Neuronal stem cell (in vitro differentiated cells): ENCODE measurements around the gene POMGNT1. TPM values are rescaled to one million over a fixed set of nuclear protein-coding genes. Genes with fewer than 3 reads are reported as not detected.

ENCODE experiments used
- DNase-seq: peaks from one replicate; pipeline ENCODE4 v3.0.0-alpha.2; 2013; ENCODE audit warnings: low spot score
- H2AFZ ChIP-seq: one replicate; pipeline ENCODE4 v1.6.1; 2013; ENCODE audit warnings: mild to moderate bottlenecking, low read length, inconsistent platforms
- H2AK5ac ChIP-seq: 2 replicates; pipeline ENCODE4 v1.6.1; 2013; ENCODE audit warnings: low read depth, mild to moderate bottlenecking, inconsistent platforms, low read length, moderate library complexity, mixed read lengths
- H2BK120ac ChIP-seq: 2 replicates; pipeline ENCODE4 v1.6.1; 2013; ENCODE audit warnings: low read depth, mild to moderate bottlenecking, inconsistent platforms, low read length, moderate library complexity, mixed read lengths
- H2BK12ac ChIP-seq: one replicate; pipeline ENCODE4 v1.6.1; 2013; ENCODE audit warnings: low read length, inconsistent platforms
- H2BK15ac ChIP-seq: 2 replicates; pipeline ENCODE4 v1.6.1; 2013; ENCODE audit warnings: mild to moderate bottlenecking, low read length, inconsistent platforms, mixed read lengths
- H2BK5ac ChIP-seq: one replicate; pipeline ENCODE4 v1.6.1; 2013; ENCODE audit warnings: inconsistent platforms, mild to moderate bottlenecking, low read length, moderate library complexity
- H3K14ac ChIP-seq: one replicate; pipeline ENCODE4 v1.6.1; 2013; ENCODE audit warnings: low read length, inconsistent platforms
- H3K18ac ChIP-seq: 2 replicates; pipeline ENCODE4 v1.6.1; 2013; ENCODE audit warnings: low read length, inconsistent platforms
- H3K23ac ChIP-seq: 2 replicates; pipeline ENCODE4 v1.6.1; 2013; ENCODE audit warnings: low read depth, mild to moderate bottlenecking, mixed read lengths, low read length, inconsistent platforms; ENCODE audit not compliant: poor library complexity
- H3K27ac ChIP-seq: replicated peaks from 3 replicates; pipeline ENCODE4 v1.5.1; 2013; ENCODE audit warnings: low read length, inconsistent platforms
- H3K27me3 ChIP-seq, 3 experiments: 2 replicates each; pipeline ENCODE4 v1.6.1; 2013; ENCODE audit warnings: low read length in 3 of 3, mild to moderate bottlenecking in 2 of 3, inconsistent platforms in 1 of 3, low read depth in 1 of 3, mixed read lengths in 1 of 3, moderate library complexity in 1 of 3; ENCODE audit not compliant: control insufficient read depth in 3 of 3, insufficient read depth in 3 of 3
- H3K36me3 ChIP-seq, 2 donors: replicated peaks in 1 of 2; 2 replicates each; pipeline ENCODE4 v1.6.1; 2013; ENCODE audit warnings: low read length in 2 of 2; ENCODE audit not compliant: control insufficient read depth in 2 of 2, insufficient read depth in 2 of 2
- H3K4ac ChIP-seq: 2 replicates; pipeline ENCODE4 v1.6.1; 2013; ENCODE audit warnings: inconsistent platforms, mild to moderate bottlenecking, low read length, moderate library complexity
- H3K4me1 ChIP-seq, 2 donors: 1 replicate in 1 of 2; 2 replicates in 1 of 2; pipeline ENCODE4 v1.6.1; 2013; ENCODE audit warnings: low read length in 2 of 2, low read depth in 1 of 2; ENCODE audit not compliant: control insufficient read depth in 2 of 2, insufficient read depth in 1 of 2
- H3K4me2 ChIP-seq: one replicate; pipeline ENCODE4 v1.6.1; 2013; ENCODE audit warnings: mild to moderate bottlenecking, low read length, inconsistent platforms; ENCODE audit not compliant: insufficient read depth, poor library complexity, severe bottlenecking
- H3K4me3 ChIP-seq, 2 donors: 2 replicates each; pipeline ENCODE4 v1.5.1; 2013; ENCODE audit warnings: low read length in 2 of 2, mild to moderate bottlenecking in 2 of 2, inconsistent platforms in 1 of 2, moderate library complexity in 1 of 2
- H3K79me1 ChIP-seq: one replicate; pipeline ENCODE4 v1.6.1; 2013; ENCODE audit warnings: low read depth, mild to moderate bottlenecking, inconsistent platforms, low read length, moderate library complexity
- H3K9ac ChIP-seq: one replicate; pipeline ENCODE4 v1.6.1; 2013; ENCODE audit warnings: mild to moderate bottlenecking, low read depth, low read length, inconsistent platforms; ENCODE audit not compliant: poor library complexity
- H3K9me3 ChIP-seq, 2 donors: replicated peaks in 1 of 2; 2 replicates each; pipeline versions ENCODE3 to v1.6.1; 2013; ENCODE audit warnings: low read length in 2 of 2, mild to moderate bottlenecking in 2 of 2, inconsistent platforms in 1 of 2, low read depth in 1 of 2, mixed read lengths in 1 of 2, moderate library complexity in 1 of 2; ENCODE audit not compliant: control insufficient read depth in 2 of 2, insufficient read depth in 1 of 2
- H4K8ac ChIP-seq: one replicate; pipeline ENCODE4 v1.6.1; 2013; ENCODE audit warnings: low read depth, mild to moderate bottlenecking, inconsistent platforms, low read length, moderate library complexity
- H4K91ac ChIP-seq: one replicate; pipeline ENCODE4 v1.6.1; 2013; ENCODE audit warnings: low read length, low read depth, mild to moderate bottlenecking, inconsistent platforms; ENCODE audit not compliant: poor library complexity
- WGBS, 2 donors: extraction: QIAGEN DNeasy Blood & Tissue Kit; methylation state at CpG; one replicate each; pipeline ENCODE4 v1.1.7; 2013; ENCODE audit warnings: missing lambda C conversion rate in 2 of 2, mixed read lengths in 1 of 2; ENCODE audit not compliant: insufficient read length in 2 of 2, insufficient replicate concordance in 1 of 2; ENCODE audit errors: extremely low coverage in 2 of 2; 5-methylcytosine and 5-hydroxymethylcytosine counted together
- polyA plus RNA-seq, 2 experiments: library from polyadenylated mRNA; stranded (reverse); fragments of 200-250 nt; gene quantifications; one replicate each; pipeline ENCODE4 v1.2.3, GENCODE V29; 2013

Gene POMGNT1
- polyA plus RNA-seq (2013, experiment 1 of 2): 61.7 TPM
- polyA plus RNA-seq (2013, experiment 2 of 2): 64.1 TPM

GRCh38 chr1:46197964-46198811 is at the start of gene POMGNT1:
Gene POMGNT1, minus strand, starts transcription at chr1:46198434. Its CDS starts 613 bp downstream, at chr1:46197821.
- H3K4me2 ChIP-seq: peak within 1 kb of the TSS; percentile 71
- H2BK5ac ChIP-seq: peak within 1 kb of the TSS; percentile 6
- H4K8ac ChIP-seq: peak within 1 kb of the TSS; percentile 94
- H3K79me1 ChIP-seq: peaks cover 7% of the 10 kb centered on the region
- H2AFZ ChIP-seq: peak within 1 kb of the TSS; percentile 100
- H2BK120ac ChIP-seq: no peak within 1 kb of the TSS
- peaks cover 8 to 12% of the 10 kb centered on the region in 2 donors for H3K4me1 ChIP-seq
- H3K27me3 ChIP-seq: no peaks in the 10 kb centered on the region
- no peak within 1 kb of the TSS for H4K91ac ChIP-seq
- peak within 1 kb of the TSS; percentile 57 for H3K4ac ChIP-seq
- H3K9ac ChIP-seq: peak within 1 kb of the TSS; percentile 96
- no CpG with 5 or more reads among the region's 67 CpGs for WGBS, 2 donors
- H3K18ac ChIP-seq: peak within 1 kb of the TSS; percentile 98
- peak within 1 kb of the TSS; percentile 95 for H3K14ac ChIP-seq
- no peaks in the 10 kb centered on the region for H3K9me3 ChIP-seq
- peak within 1 kb of the TSS; percentile 82 for H2AK5ac ChIP-seq
- peak within 1 kb of the TSS; percentile 25 for H2BK15ac ChIP-seq
- peak within 1 kb of the TSS; percentile 65 for H3K27ac ChIP-seq
- H3K23ac ChIP-seq: peak within 1 kb of the TSS; percentile 87
- H3K4me3 ChIP-seq: peak within 1 kb of the TSS; percentile 92 to 98
- H3K36me3 ChIP-seq: peaks cover 17 to 40% of the 10 kb centered on the region in 2 donors
- H2BK12ac ChIP-seq: peak within 1 kb of the TSS; percentile 30
- peak; percentile 59 for DNase-seq

- peak within 1 kb of the TSS; percentile 89 for H3K9ac ChIP-seq
- H2BK120ac ChIP-seq: no peak within 1 kb of the TSS
- peaks cover 4 to 13% of the 10 kb centered on the region in 2 donors for H3K4me1 ChIP-seq
- H2BK15ac ChIP-seq: no peak within 1 kb of the TSS
- H2BK12ac ChIP-seq: no peak within 1 kb of the TSS
- H3K36me3 ChIP-seq: peaks cover 24 to 39% of the 10 kb centered on the region in 2 donors
- no peak within 1 kb of the TSS for H2AK5ac ChIP-seq
- H3K18ac ChIP-seq: peak within 1 kb of the TSS; percentile 99
- no peak within 1 kb of the TSS for H3K14ac ChIP-seq
- peaks cover 10% of the 10 kb centered on the region for H3K79me1 ChIP-seq
- no peak within 1 kb of the TSS for H2BK5ac ChIP-seq
- H4K8ac ChIP-seq: no peak within 1 kb of the TSS
- H3K9me3 ChIP-seq: no peaks in the 10 kb centered on the region
- peak within 1 kb of the TSS; percentile 56 for H3K27ac ChIP-seq
- no CpG with 5 or more reads among the region's 49 CpGs for WGBS, 2 donors
- H3K23ac ChIP-seq: peak within 1 kb of the TSS; percentile 97
- no peaks in the 10 kb centered on the region for H3K27me3 ChIP-seq
- peak within 1 kb of the TSS; percentile 98 for H2AFZ ChIP-seq
- no peak within 1 kb of the TSS for H4K91ac ChIP-seq
- peak within 1 kb of the TSS; percentile 90 for H3K4me2 ChIP-seq
- DNase-seq: peak; percentile 99
- peak within 1 kb of the TSS; percentile 87 to 95 for H3K4me3 ChIP-seq
- H3K4ac ChIP-seq: no peak within 1 kb of the TSS
Observed at GRCh38 chr1:46247436-46248121, 49.3 kb upstream of the POMGNT1 start, which contains the start of gene RAD54L. Gene RAD54L, plus strand, starts transcription at chr1:46247763. Its CDS starts 643 bp downstream, at chr1:46248406.

GRCh38 chr1:46246548-46247435 is 48.6 kb upstream of the POMGNT1 start:
- H3K9ac ChIP-seq: peak overlapping the region; percentile 89
- H3K27ac ChIP-seq: no peak overlapping the region
- H2BK12ac ChIP-seq: no peak overlapping the region
- H3K4me2 ChIP-seq: peak overlapping the region; percentile 90
- H3K4me1 ChIP-seq: peaks cover 4 to 13% of the 10 kb centered on the region in 2 donors
- no peaks in the 10 kb centered on the region for H3K9me3 ChIP-seq
- H3K18ac ChIP-seq: peak overlapping the region; percentile 99
- no peak overlapping the region for H3K14ac ChIP-seq
- H2AK5ac ChIP-seq: no peak overlapping the region
- DNase-seq: no peak
- H2AFZ ChIP-seq: peak overlapping the region; percentile 98
- H3K4me3 ChIP-seq: peak overlapping the region; percentile 85 to 90
- H4K91ac ChIP-seq: no peak overlapping the region
- WGBS, 2 donors: no CpG with 5 or more reads among the region's 35 CpGs
- H3K23ac ChIP-seq: peak overlapping the region; percentile 97
- no peaks in the 10 kb centered on the region for H3K27me3 ChIP-seq
- H2BK120ac ChIP-seq: no peak overlapping the region
- H3K79me1 ChIP-seq: peaks cover 10% of the 10 kb centered on the region
- no peak overlapping the region for H2BK5ac ChIP-seq
- H4K8ac ChIP-seq: no peak overlapping the region
- H2BK15ac ChIP-seq: no peak overlapping the region
- peaks cover 17 to 31% of the 10 kb centered on the region in 2 donors for H3K36me3 ChIP-seq
- no peak overlapping the region for H3K4ac ChIP-seq
